Measurements from ENCODE around the gene FUNDC1. TPM values are rescaled to one million over a fixed set of nuclear protein-coding genes. Genes with fewer than 3 reads are reported as not detected.

FUNDC1 gene
- total and polyA plus RNA-seq, 10 donors, result 9.5 to 16.1 (median 12.6) TPM

DNA sequence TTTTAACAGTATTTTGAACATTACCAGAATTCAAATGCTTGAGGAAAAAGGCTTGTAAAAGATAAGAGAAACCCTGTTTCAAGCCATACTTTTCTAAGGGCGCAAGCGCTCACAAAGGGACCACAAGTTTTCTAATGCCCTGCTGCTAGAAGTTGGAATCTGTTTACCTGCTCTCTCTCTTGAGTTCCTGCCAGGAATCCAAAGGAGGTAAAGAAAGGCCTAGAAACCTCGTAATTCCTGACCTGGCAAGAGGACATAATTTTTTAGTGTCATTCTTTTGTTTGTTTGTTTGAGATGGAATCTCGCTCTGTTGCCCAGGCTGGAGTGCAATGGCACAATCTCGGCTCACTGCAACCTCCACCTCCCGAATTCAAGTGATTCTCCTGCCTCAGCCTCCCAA is 1.4 kb upstream of the FUNDC1 start:
- Histone ChIP-seq H3K9me3 (no peaks in the 10 kb centered on the region), H3K27ac (no peak overlapping the region), H3K4me3 (no peak overlapping the region), H3K27me3 (replicated peaks in 1 of 7) (no peaks in the 10 kb centered on the region), H3K36me3 (no peaks in the 10 kb centered on the region), H3K4me1 (peaks cover 0 to 23% (median 10%) of the 10 kb centered on the region in 6 donors)
- intact Hi-C loops (cut with DNase I; ENCODE audit: low total_unique reads), result loop anchor here (10.0 kb wide), 1 partner anchor 331 kb away; the partner anchor contains the start of gene KDM6A
- WGBS, 5 donors, result 94 to 100% (median 98%) methylated on average over 6 of the region's 6 CpGs
- TF ChIP-seq, protein P1, sequence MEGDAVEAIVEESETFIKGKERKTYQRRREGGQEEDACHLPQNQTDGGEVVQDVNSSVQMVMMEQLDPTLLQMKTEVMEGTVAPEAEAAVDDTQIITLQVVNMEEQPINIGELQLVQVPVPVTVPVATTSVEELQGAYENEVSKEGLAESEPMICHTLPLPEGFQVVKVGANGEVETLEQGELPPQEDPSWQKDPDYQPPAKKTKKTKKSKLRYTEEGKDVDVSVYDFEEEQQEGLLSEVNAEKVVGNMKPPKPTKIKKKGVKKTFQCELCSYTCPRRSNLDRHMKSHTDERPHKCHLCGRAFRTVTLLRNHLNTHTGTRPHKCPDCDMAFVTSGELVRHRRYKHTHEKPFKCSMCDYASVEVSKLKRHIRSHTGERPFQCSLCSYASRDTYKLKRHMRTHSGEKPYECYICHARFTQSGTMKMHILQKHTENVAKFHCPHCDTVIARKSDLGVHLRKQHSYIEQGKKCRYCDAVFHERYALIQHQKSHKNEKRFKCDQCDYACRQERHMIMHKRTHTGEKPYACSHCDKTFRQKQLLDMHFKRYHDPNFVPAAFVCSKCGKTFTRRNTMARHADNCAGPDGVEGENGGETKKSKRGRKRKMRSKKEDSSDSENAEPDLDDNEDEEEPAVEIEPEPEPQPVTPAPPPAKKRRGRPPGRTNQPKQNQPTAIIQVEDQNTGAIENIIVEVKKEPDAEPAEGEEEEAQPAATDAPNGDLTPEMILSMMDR (IDR thresholded peaks at IDR 0.05 in 8 of 11, conservative IDR thresholded peaks at IDR 0.05 in 3 of 11), result no peak
- TF ChIP-seq POLR2AphosphoS5 (IDR thresholded peaks at IDR 0.05) (no peak), POLR2A (IDR thresholded peaks at IDR 0.05) (no peak)
- DNase-seq, result no peak

DNA sequence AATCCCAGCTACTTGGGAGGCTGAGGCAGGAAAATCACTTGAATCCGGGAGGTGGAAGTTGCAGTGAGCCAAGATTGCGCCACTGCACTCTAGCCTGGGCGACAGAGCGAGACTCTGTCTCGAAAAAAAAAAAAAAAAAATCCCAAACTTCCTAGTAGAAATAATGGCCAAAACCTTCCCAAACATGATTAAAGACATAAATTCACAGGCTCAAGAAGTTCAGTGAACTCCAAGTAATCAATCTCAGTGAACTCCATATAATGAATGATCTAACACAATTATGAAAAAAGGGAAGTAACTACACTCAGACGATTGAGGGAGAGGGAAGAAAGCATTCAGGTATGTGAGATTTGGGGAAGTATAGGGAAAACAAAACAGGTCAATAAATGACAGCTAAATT is 6.5 kb downstream of the FUNDC1 start:
- peaks cover 0 to 30% (median 2%) of the 10 kb centered on the region in 6 donors for H3K36me3 ChIP-seq
- H3K4me3 ChIP-seq, result no peak overlapping the region
- peak overlapping the region in 1 of 8 donors; percentile 13 for H3K27ac ChIP-seq
- 60 to 83% (median 69%) methylated on average over 5 to 6 of the region's 6 CpGs for WGBS, 5 donors
- TF ChIP-seq POLR2AphosphoS5 (IDR thresholded peaks at IDR 0.05) (no peak), POLR2A (IDR thresholded peaks at IDR 0.05) (no peak)
- TF ChIP-seq, protein P1 (IDR thresholded peaks at IDR 0.05 in 8 of 11, conservative IDR thresholded peaks at IDR 0.05 in 3 of 11), result no peak
- H3K4me1 ChIP-seq, result peaks cover 0 to 20% (median 2%) of the 10 kb centered on the region in 6 donors
- no peaks in the 10 kb centered on the region for H3K9me3 ChIP-seq
- H3K27me3 ChIP-seq (replicated peaks in 1 of 7), result no peaks in the 10 kb centered on the region
- intact Hi-C loops (cut with DNase I; ENCODE audit: low total_unique reads), result no loop called here
- DNase-seq, result no peak

DNA sequence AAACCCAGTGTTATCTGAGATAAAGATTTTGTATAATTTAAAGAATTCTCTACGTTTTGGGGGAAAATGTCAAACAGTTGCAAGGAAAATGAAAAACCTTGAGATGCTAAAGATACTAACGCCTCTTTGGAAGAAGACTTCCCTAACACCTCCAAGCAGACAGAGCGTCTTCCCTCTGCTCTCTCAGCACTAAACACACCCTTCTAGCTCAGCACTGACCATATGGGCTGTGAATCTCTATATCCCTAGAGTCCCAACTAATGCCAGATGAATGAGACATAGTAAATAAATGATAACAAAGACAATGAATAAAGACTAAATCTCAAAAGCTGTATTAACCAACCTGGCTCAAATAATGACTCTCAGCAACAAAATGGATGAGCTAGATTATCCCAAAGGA is 13.3 kb downstream of the FUNDC1 start:
- Histone ChIP-seq H3K27ac (no peak overlapping the region), H3K27me3 (replicated peaks in 1 of 7) (no peaks in the 10 kb centered on the region), H3K9me3 (no peaks in the 10 kb centered on the region), H3K4me3 (no peak overlapping the region), H3K4me1 (no peaks in the 10 kb centered on the region), H3K36me3 (peaks cover 0 to 19% (median 0%) of the 10 kb centered on the region in 6 donors)
- intact Hi-C loops (cut with DNase I; ENCODE audit: low total_unique reads), result no loop called here
- no peak for DNase-seq
- TF ChIP-seq, protein P1 (IDR thresholded peaks at IDR 0.05 in 8 of 11, conservative IDR thresholded peaks at IDR 0.05 in 3 of 11), result no peak
- TF ChIP-seq POLR2AphosphoS5 (IDR thresholded peaks at IDR 0.05) (no peak), POLR2A (IDR thresholded peaks at IDR 0.05) (no peak)
- WGBS, 5 donors, result 84 to 97% (median 92%) methylated on average over 3 of the region's 3 CpGs

DNA sequence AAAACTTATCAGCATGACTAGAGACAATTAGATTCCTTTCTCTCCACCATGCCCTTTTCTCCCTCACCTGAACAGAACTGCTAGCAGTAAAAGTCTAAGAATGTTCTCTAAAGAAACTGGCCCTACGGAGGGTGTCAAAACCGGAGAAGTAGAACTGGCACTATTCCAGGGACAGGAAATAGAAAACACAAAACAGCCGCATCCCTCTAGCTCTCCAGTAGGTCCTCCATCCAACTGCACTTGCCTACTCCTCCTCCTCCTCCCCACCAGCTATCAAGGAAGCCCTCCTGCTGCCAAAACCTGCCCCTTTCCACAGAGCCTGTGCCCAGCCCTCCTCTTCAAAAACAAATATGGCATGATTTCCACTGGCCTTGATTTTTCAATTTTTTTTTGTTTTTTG is 28.4 kb downstream of the FUNDC1 start:
- H3K4me3 ChIP-seq, result no peak overlapping the region
- TF ChIP-seq POLR2A (IDR thresholded peaks at IDR 0.05) (no peak), POLR2AphosphoS5 (IDR thresholded peaks at IDR 0.05) (no peak)
- TF ChIP-seq, protein P1 (IDR thresholded peaks at IDR 0.05 in 8 of 11, conservative IDR thresholded peaks at IDR 0.05 in 3 of 11), result no peak
- H3K36me3 ChIP-seq, result no peaks in the 10 kb centered on the region
- H3K27me3 ChIP-seq (replicated peaks in 1 of 7), result peaks cover 0 to 4% (median 0%) of the 10 kb centered on the region in 7 donors
- H3K9me3 ChIP-seq, result no peaks in the 10 kb centered on the region
- intact Hi-C loops (cut with DNase I; ENCODE audit: low total_unique reads), result no loop called here
- DNase-seq, result no peak
- no peaks in the 10 kb centered on the region for H3K4me1 ChIP-seq
- no peak overlapping the region for H3K27ac ChIP-seq
- WGBS, 5 donors, result 35 to 58% (median 48%) methylated on average over 3 of the region's 3 CpGs
